Kidney epithelial cell (primary cell): ENCODE measurements around the gene ABTB2. TPM values are rescaled to one million over a fixed set of nuclear protein-coding genes. Genes with fewer than 3 reads are reported as not detected.

Experiments
- DNase-seq: peaks from one replicate; pipeline ENCODE4 v3.0.0-alpha.2; 2010; ENCODE audit warnings: low read depth
- H3K27me3 ChIP-seq: 2 replicates; pipeline ENCODE4 v1.6.0; 2011; ENCODE audit warnings: low read length; ENCODE audit not compliant: control insufficient read depth, insufficient read depth
- H3K36me3 ChIP-seq: 2 replicates; pipeline ENCODE4 v1.5.1; 2011; ENCODE audit warnings: low read length; ENCODE audit not compliant: control insufficient read depth, insufficient read depth
- H3K4me3 ChIP-seq: 2 replicates; pipeline ENCODE4 v1.5.1; 2011; ENCODE audit warnings: low read depth, mild to moderate bottlenecking, control low read depth, low read length
- CTCF ChIP-seq: IDR thresholded peaks from 2 replicates; pipeline ENCODE4 v1.5.1; 2011; ENCODE audit warnings: mild to moderate bottlenecking, moderate library complexity, low read length, control low read depth, inconsistent platforms; ENCODE audit not compliant: insufficient read depth, poor library complexity, severe bottlenecking
- total RNA-seq: library from RNA; depleted of rRNA; stranded (reverse); fragments of >200 nt; gene quantifications from 2 replicates; pipeline ENCODE4 v1.2.3, GENCODE V29; 2015

The ABTB2 gene
- total RNA-seq, 1 donor from 2014 or later = 26.8 TPM

DNA sequence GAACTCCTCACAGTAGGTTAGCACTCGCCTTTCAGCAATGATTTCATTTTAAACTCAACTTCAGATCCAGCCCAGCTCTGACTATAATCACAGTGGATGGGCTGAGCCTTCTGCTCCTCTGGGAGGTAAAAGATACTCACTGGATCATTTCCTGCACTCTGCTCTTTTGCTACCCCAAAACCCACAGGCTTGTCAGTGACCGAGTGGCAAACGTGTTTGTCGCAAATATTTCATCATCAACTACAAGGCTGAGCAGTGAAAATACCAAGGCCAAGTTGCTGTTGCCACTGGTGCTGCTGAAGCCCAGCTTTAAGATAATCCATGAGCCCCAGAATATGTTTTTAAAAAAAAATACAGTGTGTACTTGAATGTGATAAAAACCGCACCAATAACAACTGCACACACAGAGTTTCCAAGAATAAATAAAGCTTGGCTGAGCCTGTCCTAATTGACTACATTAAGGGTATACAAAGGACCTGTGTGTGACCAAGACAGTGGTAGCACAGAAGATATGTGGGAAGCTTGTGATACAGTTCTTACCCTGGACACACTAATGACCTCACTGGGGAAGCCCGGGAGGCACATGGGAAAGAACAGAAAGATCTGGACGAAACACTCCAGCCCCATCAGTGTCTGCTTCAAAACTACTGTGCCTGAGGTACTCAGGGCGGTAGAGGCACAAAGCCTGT, 41.3 kb downstream of the ABTB2 start:
- no peak for TF ChIP-seq CTCF
- no peak for DNase-seq
- H3K36me3 ChIP-seq = no peaks in the 10 kb centered on the region

DNA sequence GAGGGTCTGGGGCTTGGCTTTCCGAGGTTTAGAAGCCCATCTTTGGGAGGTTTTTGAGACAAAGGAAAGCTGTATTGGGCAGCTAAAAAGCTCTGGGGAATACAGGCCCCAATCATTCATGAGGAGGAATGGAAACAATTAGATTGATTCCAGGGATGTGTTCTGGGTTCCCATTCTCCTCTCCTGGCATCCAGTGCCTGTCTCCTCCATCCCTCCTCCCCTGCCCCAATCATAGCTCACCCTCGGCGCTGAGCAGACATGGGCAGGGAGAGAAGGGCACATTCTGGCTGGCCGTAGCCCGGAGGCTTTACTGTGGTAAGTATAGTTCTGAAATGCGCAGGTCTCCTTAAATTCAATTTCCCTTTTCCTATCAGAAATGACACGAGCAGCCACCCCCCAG, 42.4 kb downstream of the ABTB2 start:
- Histone ChIP-seq H3K27me3 (no peaks in the 10 kb centered on the region), H3K36me3 (no peaks in the 10 kb centered on the region), H3K4me3 (no peak overlapping the region)
- no peak for TF ChIP-seq CTCF
- DNase-seq = no peak

More for the DNA sequence above, 41.3 kb downstream of the ABTB2 start:
- no peak overlapping the region for H3K4me3 ChIP-seq
- H3K27me3 ChIP-seq = no peaks in the 10 kb centered on the region

GRCh38 chr11:34314936-34315335, 42.9 kb downstream of the ABTB2 start:
- no peaks in the 10 kb centered on the region for H3K27me3 ChIP-seq
- DNase-seq = no peak
- H3K4me3 ChIP-seq = no peak overlapping the region
- no peaks in the 10 kb centered on the region for H3K36me3 ChIP-seq
- TF ChIP-seq CTCF = no peak

- DNase-seq = no peak
- no peak overlapping the region for H3K4me3 ChIP-seq
- no peaks in the 10 kb centered on the region for H3K36me3 ChIP-seq
- TF ChIP-seq CTCF = no peak
- no peaks in the 10 kb centered on the region for H3K27me3 ChIP-seq
Observed at GRCh38 chr11:34314176-34314575, 43.6 kb downstream of the ABTB2 start.

- no peak for DNase-seq
- Histone ChIP-seq H3K36me3 (no peaks in the 10 kb centered on the region), H3K27me3 (no peaks in the 10 kb centered on the region), H3K4me3 (no peak overlapping the region)
- no peak for TF ChIP-seq CTCF
Observed at GRCh38 chr11:34313099-34313517, 44.7 kb downstream of the ABTB2 start.

GRCh38 chr11:34311126-34311525, 46.7 kb downstream of the ABTB2 start:
- DNase-seq = no peak
- TF ChIP-seq CTCF = no peak
- Histone ChIP-seq H3K27me3 (no peaks in the 10 kb centered on the region), H3K4me3 (no peak overlapping the region), H3K36me3 (no peaks in the 10 kb centered on the region)
